HG02623 (cell line): ENCODE measurements around the gene REXO5.
A peak's percentile ranks its signal among the peaks of the same experiment; 100 is the strongest.
"Not testable (repeated sequence)": the region's sequence is repeated elsewhere in the genome, so short reads cannot be mapped to it uniquely, and the experiment has no call there.

Experiments used
- ATAC-seq: cut with Tn5 transposase; IDR thresholded peaks from one replicate; pipeline ENCODE4 v1.9.1; 2021; ENCODE audit warnings: moderate library complexity; ENCODE audit not compliant: unreplicated experiment

Gene REXO5

DNA sequence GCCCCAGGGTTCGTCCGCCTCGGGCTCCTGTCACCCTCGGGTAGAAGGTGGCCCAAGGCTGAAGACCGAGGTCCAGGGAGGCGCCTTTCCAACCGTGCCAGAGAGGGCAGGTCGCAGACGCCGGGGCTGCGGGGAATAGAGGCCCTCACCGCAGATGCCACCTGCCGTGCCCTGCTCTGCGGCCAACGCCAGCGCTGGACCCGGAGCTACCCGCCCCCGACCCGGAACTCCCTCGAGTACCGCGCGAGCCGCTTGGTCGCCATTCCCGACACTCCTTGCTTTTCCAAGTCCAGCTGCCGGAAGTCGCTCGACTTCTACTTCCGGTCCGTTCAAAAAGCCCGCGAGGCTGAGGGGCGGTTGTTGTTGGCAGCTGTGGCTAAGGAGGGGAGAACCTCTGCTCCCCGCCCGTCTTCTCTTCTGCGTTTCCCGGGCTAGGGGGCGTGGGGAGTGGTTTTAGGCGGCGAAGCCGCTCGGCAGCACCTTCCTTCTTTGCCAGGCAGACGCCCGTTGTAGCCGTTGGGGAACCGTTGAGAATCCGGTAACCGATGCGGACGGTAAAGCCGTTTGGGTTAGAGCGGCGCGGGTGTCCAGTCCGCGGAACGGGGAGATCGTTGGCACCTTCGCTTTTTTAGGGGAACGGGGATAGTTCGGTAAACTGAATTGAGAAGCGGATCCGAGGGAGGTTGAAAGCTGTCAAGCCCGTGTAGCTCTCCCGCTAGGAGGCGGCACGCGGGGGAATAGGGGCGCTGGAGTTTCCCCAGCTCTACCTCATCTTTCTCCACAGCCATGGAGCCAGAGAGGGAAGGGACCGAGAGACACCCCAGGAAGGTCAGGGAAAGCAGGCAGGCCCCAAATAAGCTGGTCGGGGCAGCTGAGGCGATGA is at the start of gene REXO5, which contains the start of gene ERI2:
TSS of gene REXO5 (plus strand) at position 360 of the 883 bp plus-strand sequence. CDS start at position 787, 427 bp downstream.
TSS of gene ERI2 (minus strand) at position 305 of the 883 bp plus-strand sequence. CDS start at position 263, 42 bp downstream.
- ATAC-seq, result peak; percentile 81

GRCh38 chr16:20760346-20760745 is 46.0 kb upstream of the REXO5 start:
- no peak for ATAC-seq

- ATAC-seq, result no peak
Observed at GRCh38 chr16:20761175-20761574, 45.2 kb upstream of the REXO5 start.

DNA sequence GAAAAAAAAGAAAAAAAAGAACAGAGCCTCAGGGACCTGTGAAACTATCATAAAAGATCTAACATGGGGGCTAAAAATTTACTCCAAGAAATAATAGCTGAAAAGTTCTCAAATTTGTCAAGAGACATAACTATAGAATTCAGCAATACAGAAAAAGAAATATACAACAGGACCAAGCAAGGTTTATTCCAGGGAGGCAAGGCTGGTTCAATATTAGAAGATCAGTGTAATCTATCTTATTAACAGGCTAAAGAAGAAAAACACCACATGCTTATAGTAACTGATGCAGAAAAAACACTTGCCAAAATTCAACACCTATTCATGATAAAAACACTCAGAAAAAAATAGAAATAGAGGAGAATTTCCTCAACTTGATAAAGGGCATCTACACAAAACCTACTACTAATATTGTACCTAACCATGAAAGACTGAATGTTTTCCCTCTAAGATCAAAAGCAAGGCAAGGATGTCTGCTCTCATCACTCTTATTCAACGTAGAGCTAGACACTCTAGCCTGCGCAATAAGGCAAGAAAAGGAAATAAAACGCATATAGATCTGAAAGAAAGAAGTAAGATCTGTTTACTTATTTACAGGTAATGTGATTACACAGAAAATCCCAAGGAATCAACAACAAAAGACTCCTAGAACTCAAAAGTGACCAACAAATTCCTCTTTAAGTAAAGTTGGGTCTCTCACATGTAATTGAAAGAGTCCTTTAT is 43.8 kb upstream of the REXO5 start:
- ATAC-seq, result no peak

DNA sequence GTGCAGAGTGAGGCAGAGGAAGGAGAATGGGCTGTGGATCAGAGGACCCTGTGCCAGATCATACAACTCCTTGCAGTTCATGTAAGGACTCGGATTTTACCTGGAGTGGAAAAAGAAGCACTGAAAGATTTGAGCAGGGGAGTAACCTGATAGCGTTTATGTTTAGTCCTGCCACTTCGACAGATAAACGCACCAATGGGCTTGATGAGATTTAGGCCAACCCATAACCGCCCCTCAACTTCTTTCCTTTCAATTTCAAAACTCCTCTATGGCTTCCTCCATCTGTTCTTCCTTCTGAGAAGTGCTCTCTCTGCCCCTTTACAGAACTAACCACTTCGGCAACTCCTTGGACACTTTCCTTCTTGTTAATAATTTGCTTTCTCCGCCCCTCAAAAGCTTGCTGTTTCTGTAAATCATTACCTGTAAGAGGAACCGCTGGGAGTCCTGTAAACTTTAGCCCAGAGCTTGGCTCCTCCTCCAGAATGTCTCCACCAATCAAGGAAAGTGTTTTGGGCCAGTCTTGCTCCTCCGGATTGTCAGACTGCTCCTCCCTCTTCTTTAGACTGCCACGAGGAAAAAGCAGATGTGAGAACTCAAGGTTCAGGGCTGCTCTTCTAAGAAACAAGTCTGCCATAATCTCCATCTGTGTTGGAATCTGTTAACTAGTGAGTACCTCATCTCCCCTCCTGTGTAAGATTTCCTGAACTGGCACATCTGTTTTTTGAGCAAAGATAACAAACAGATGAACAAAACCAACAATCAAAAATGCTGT is 42.7 kb upstream of the REXO5 start, which contains the start of gene ACSM3:
TSS of gene ACSM3 (plus strand) at position 554 of the 772 bp plus-strand sequence. CDS start 6,021 bp downstream, outside the sequence.
- ATAC-seq, result peak; percentile 98

DNA sequence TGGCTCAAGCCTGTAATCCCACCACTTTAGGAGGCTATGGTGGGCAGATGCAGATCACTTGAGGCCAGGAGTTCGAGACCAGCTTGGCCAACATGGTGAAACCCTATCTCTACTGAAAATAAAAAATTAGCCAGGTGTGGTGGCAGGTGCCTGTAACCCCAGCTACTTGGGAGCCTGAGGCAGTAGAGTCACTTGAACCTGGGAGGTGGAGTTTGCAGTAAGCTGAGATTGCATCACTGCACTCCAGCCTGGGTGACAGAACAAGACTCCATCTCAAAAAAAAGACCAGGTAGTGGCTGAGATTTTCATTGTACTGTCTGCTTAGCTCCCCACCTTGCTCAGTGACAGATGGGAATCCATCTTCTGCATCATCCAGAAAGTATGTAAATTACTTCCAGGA is 41.9 kb upstream of the REXO5 start:
- ATAC-seq, result not testable (repeated sequence)

DNA sequence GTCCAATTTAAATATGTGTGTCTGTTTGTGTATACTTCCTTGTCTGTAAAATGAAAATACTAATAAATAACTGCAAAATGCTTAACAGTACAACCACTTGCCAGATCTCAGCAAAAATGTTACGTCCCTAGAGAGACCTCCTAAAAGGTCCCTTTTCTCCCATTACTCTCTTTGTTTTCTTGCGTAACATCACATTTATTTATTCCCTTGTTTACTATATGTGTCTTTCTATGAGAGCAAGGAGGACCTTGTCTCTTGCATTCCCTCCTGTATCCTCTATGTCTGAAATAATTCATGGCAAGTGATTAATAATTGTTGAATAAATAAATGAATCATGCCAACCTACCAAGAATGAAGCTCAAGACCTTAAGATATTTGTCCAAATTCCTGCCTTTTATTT is 40.6 kb upstream of the REXO5 start:
- ATAC-seq, result no peak

- ATAC-seq, result no peak
Observed at GRCh38 chr16:20766294-20766693, 40.0 kb upstream of the REXO5 start.

GRCh38 chr16:20767577-20767976 is 38.8 kb upstream of the REXO5 start:
- ATAC-seq, result no peak

DNA sequence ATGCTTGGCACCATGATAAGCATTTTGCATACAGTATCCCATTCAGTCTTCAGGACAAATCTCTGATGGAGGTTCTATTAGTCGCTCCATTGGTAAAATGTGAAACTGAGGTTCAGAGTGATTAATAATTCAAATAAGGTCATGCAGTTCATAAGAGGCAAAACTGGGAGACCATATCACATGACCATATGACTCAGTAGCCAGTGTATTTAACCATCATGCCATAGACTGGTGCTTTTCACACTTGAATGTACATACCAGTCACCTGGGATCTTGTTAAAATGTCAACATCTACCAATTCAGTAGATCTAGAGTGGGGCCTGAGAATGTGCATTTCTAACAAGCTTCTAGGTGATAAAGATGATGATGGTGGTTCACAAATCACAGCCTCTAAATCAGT is 38.2 kb upstream of the REXO5 start:
- ATAC-seq, result no peak

- no peak for ATAC-seq
Observed at GRCh38 chr16:20768818-20769217, 37.5 kb upstream of the REXO5 start.

DNA sequence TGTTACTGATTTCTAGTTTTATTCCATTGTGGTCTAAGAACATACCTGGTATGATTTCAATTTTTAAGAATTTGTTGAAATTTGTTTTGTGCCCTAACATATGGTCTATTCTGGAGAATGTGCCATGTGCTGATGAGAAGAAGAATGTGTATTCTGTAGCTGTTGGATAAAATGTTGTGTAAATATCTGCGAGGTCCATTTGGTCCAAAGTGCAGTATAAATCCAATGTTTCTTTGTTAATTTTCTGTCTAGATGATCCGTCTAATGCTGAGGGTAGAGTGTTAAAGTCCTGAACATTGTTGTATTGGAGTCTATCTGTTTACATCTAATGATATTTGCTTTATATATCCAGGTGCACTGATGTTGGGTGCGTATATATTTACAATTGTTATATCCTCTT is 32.6 kb upstream of the REXO5 start:
- no peak for ATAC-seq

DNA sequence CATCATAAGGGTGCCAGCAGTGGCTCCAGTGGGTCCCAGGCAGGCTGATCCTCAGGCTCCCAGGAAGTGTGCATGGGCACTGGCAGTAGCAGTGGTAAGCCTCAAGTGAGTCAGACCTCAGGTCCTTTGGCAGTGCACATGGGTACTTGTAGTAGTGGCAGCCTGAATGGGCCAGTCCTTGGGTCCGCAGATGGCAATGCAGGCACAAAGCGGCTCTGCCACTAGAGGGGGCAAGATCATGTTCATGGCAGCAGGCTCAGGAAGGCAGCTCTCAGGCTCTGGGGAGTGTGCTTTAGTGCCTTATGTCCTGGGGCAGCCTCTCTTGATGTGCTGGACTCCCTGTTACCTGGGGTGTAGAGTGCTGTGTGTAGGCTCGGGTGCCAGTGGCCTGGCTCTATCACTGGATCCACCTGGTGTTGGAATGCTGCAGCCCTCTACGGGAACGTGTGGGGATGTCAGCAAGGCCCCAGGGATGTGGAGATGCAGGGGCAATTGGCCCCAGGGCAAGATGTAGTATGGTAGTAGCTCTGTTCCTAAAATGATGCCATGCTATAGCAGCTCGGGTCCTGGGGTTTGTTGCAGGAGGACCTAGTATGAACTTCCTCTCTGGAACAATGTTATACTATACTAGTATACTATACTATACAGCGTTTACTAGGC is 31.5 kb upstream of the REXO5 start:
- ATAC-seq, result no peak

- ATAC-seq, result no peak
Observed at GRCh38 chr16:20781697-20782096, 24.6 kb upstream of the REXO5 start.

- no peak for ATAC-seq
Observed at GRCh38 chr16:20782470-20782869, 23.9 kb upstream of the REXO5 start.

DNA sequence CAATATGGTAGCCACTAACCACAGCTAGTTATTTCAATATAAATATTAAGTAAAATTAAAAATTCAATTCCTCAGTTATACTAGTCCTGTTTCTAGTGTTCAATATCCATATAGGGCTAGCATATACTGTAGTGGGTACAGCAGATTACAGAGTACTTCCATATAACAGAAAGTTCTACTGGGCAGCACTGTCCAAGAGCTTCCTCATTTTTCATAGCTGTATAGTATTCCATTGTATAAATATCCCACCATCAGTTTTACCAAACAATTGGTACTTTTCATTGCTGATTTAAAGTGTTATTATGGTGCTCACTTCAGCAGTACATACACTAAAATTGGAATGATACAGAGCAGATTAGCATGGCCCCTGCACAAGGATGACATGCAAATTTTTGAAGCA is 22.1 kb upstream of the REXO5 start:
- no peak for ATAC-seq

GRCh38 chr16:20789130-20789529 is 17.2 kb upstream of the REXO5 start:
- ATAC-seq, result no peak

GRCh38 chr16:20791923-20792612 is 14.3 kb upstream of the REXO5 start:
- no peak for ATAC-seq

DNA sequence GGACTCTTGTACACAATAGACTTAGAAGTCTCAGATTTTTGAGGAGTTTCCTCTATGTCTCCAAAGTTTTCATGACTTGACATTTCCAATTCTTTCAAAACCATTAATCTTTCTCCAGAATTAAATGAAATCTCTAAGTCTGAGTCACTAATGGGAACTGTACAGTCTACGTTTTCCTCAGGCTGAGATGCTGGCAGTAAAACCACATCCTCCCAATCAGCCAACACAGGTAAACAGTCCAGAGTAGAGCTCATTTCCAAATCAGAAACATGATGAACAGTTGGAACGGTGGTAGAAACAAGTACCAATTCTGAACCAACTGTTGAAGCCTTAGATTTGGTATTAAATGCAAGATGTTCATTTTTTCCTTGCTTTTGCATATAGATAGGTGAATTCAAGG is 8.0 kb upstream of the REXO5 start:
- ATAC-seq, result no peak

DNA sequence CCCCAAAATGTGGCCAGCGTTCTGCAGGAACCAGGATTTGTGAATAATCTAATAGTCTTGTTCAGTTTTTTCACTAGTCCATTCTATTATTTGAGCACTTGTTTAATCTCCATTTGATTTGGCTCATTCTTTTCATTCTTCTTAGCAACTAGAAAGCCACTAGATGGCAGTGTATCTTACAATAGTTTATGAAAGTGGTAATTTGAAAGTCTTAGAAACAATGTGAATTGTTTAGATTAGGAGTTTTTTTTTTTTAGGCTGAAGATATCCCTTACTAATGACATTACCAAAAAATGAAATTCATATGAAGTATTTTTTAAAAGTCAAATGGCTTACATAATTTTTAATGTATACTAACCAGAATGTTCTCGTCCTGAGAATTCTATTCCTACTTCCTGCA is 6.7 kb upstream of the REXO5 start:
- ATAC-seq, result no peak
